ENCODE measurements around the gene NCK2. TPM values are rescaled to one million over a fixed set of nuclear protein-coding genes. Genes with fewer than 3 reads are reported as not detected.

The NCK2 gene
- total RNA-seq, 1 experiment from 2014 or later = 19.9 TPM

DNA sequence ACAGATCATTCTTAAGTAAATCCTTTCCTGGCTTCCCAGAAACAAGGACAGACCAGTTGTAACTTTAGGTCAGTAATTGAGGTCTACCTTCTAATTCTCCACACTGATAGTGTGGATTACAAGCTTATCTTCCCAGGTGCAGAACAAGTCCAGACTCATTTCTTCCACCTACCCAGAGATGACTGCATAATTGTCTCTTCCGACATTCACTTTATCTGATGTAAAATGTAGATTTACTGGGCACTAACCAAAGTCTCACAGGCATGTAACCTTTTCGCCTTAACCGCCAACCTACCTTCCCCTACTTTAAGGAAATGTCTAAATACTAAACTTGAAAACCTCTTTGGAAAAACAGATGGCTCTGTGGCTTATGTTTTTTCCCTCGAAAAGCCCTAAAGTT lies 96.2 kb downstream of the NCK2 start:
- DNase-seq (ENCODE audit: extremely low read depth, low read depth) = no peak

DNA sequence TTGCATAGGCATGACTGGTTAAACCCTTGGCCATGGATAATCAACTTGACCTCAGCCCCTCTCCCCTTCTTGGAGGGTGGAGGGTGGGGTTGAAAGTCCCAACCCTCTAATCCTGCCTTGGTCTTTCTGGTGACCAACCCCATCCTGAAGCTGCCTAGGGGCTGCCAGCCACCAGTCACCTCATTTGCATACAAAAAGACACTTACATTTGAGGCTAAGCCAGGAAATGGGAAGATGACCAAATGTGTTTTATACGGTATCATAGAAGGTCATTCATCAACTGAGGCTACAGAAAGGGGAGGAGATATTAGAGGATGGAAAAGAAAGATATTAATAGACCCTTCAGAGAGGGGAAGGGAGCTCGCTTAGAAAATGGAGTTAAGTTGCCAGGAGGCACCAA lies 96.8 kb downstream of the NCK2 start:
- DNase-seq (ENCODE audit: extremely low read depth, low read depth) = no peak

DNA sequence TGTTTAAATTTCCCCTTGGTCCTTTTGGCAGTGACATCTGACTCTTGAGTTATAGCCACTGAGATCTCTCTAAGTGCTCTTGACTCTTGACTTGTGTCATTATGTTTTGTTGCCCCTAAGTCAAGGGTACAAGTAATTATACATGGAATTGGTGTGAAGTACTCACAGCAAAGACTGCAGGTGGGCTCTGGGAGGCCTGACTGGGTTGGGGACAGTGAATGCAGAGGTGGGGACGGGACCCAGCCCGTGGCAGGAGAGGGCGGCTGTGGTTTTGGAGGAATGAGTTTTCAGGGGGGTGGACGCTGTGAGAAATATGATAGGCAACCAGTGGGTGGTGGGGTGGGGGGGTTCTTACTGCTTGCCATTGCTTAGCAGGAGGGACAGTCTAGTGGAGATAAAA lies 97.8 kb downstream of the NCK2 start:
- no peak for DNase-seq (ENCODE audit: extremely low read depth, low read depth)

DNA sequence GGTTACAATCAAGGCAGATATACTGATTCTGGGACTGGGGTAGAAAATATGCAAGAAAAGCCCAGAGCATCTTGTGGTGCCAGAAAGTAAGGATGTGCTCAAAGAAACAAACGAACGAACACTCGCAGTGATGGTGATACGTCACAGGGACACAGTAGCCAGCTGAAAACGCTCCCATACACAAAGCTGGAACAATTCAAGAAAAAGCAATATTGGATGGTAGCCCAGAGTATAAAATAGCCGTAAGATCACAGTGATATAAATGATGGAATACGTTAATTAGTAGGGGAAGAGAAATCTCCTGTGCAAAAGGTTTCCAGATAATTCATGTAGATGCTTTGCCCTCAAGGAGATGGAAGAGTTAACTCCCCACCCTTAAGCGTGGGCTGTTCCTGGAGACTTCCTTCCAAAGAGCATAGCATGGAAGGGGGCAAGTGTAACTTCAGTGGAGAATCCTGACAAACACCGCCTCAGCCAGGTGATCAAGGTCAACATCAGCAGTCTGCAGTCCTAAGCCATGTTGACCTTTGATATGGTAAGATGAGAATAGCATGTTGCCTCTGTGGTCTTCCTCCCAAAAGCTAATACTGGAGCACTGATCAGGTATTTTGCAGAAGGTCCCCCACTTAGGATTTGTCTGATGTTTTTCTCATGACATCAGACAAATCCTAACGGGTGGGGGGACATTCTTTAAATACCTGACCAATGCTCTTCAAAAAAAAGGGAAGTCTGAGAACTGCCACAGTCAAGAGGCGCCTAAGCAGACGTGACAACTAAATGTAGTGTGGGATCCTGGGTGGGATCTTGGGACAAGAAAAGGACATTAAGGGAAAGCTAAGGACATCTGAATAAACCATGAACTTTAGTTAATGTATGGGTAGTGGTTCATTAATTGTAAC lies 99.0 kb downstream of the NCK2 start:
- no peak for DNase-seq (ENCODE audit: extremely low read depth, low read depth)

DNA sequence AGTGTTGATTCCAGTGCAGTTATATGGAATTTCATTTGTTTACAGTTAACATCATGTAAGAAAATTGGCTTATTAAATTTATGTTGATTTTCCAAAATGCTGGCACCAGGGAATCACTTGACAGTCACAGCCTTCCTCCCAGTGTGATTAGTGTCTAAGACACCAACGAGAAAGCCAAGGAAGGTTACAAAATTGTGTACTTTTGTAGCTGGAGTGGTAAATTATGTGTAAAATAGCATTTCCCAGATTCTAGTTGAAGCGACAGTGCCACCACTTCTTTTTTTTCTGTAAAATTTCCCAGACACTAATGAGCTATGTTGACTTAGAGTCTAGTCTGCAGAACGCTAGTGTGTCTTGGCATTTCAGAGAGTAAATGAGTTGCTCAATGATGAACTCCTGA lies 101.3 kb downstream of the NCK2 start:
- no peak for DNase-seq (ENCODE audit: extremely low read depth, low read depth)

DNA sequence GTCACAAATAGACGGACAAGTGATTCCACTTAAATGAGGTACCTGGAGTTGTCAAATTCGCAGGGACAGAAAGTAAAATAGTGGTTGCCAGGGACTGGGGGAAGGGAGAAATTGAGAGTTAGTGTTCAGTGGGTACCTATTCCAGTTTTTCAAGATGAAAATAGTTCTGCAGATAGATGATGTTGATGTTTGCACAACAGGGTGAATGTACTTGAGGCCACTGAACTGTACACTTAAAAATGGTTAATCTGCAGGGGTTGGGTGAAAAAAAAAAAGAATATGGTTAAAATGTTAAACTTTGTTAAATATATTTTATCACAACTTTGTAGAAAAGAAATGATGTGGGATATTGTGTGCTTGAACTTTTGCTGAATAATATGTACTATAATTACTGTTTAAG lies 102.3 kb downstream of the NCK2 start:
- no peak for DNase-seq (ENCODE audit: extremely low read depth, low read depth)

DNA sequence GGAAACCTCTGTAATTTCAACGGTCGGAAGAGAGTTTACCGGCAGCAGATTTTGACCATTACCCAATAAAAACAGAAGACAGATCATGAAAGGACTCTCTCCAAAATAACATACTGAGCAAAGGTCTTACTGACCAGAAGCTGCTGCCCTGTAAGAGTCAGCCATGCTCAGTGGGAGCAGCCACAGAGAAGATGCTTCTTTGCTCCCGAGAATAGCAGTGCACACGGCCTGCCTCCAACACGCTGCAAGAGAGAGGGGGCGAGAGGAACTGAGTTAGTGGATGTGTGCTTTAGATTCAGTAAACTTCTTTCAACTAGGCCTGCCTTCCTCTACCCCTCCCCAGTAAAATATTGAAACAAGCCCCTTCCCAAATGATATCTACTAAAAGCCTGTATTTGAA lies 103.7 kb downstream of the NCK2 start:
- DNase-seq (ENCODE audit: extremely low read depth, low read depth) = no peak

DNA sequence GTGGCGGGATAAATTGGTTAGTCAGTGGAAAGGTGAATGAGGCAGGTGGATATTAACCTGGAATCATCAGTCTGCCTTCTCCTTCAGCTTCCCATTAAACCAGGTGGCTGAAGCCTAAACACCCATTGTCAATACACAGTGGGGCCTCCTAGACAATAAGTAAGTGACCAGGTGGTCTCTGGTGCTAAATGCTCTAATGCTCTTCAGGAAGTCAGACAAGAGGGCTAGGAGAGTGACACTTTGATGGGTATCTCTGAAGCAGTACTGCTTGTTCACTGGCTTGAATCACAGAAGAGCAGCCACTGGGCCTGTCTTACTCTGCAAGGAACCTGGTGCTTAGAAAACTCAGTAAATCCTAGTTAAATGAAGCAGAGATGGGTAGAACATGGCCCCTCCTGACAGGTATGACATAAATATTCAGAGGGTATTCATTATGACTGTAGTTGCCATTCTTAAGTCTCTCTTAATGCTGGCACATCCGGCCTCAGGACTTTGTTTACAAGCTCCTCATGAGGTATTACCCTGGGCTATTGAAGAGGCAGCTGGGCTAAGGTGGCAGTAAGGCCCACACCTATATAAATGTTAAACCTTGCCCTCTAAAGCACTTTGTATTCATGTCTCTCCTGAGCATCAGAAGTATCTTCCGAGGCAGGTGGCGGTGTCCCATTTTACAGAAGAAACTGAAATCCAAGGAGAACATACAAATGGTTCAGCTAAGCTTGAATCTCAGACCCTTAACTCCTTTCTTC lies 104.9 kb downstream of the NCK2 start:
- DNase-seq (ENCODE audit: extremely low read depth, low read depth) = no peak

DNA sequence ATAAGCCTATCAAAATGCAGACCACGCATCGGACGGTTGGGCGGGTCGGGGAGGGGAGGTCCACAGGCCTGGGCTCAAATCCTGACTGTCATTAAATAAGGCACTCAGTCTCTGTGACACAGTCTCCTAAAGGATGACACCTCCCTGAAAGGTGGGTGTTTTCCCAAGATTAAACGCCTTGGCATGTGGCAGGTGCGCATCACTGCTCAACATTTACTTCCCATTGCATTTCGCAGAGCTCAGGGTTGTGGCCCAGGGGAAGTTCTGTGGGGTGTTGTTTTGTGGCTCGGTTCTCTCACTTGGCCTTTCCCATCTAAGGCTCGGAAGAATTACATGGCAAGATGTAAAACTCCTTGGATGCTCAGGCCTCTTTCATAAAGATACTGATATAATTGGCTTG lies 107.4 kb downstream of the NCK2 start:
- no peak for DNase-seq (ENCODE audit: extremely low read depth, low read depth)

DNA sequence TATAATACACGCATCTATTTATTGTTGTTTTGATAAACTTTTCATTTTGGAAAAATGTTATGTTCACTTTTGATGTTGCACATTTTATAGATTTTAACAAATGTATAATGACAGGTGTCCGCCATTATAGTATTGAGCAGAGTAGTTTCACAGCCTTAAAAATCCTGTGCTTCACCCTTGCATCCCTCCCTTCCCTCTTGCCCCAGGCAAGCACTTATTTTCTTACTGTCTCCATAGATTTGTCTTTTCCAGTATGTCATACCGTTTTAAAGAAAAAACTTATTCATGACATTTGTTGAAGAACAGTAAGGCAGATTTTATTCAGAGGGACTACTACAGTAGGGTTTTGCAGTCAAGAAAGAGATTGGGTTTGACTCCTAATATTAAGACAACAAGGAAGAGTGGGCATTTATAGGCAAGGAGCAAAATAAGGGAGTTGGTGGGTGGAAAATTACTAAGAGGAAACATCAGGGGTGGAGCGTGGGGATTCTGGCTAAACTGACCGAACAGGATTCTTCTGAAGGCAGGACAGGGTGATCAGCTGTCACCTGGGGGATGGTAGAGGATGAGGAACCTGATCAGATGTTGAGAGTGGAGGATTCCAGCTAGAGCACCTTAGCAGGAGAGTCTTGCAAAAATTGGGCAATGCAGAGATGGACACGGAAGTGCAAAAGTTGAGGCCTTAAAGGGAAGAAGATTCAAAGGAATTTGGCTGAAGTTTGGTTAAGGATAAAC lies 108.8 kb downstream of the NCK2 start:
- no peak for DNase-seq (ENCODE audit: extremely low read depth, low read depth)

DNA sequence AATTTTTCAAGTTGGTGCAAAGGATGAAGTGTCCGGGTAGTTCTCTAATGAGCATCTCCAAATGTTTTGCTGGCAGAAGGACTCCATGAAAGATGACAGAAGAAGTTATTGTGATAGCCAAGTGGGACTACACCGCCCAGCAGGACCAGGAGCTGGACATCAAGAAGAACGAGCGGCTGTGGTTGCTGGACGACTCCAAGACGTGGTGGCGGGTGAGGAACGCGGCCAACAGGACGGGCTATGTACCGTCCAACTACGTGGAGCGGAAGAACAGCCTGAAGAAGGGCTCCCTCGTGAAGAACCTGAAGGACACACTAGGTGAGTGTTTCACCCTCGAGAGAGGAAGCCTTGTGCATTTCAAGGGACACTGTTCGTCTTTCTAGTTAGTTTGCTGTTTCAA lies 110.3 kb downstream of the NCK2 start:
- no peak for DNase-seq (ENCODE audit: extremely low read depth, low read depth)

DNA sequence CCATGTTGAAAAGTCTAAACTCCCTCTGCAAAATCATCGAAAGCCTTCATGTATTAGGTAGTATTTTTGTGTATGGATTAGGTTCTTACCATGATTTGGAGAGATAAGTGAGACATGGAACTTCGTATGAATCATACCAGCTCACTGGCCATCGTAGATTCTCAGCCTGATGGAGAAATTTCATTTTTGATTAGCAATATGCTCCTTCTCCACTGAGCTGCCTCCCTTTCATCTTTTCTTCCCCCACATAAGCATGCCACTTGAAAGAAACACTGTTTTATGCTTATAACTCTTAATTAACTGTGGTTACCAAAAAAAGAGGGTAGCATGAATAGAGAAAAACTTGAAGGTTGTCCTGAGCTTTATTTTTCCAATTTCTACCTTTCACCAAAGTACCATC lies 111.9 kb downstream of the NCK2 start:
- no peak for DNase-seq (ENCODE audit: extremely low read depth, low read depth)

DNA sequence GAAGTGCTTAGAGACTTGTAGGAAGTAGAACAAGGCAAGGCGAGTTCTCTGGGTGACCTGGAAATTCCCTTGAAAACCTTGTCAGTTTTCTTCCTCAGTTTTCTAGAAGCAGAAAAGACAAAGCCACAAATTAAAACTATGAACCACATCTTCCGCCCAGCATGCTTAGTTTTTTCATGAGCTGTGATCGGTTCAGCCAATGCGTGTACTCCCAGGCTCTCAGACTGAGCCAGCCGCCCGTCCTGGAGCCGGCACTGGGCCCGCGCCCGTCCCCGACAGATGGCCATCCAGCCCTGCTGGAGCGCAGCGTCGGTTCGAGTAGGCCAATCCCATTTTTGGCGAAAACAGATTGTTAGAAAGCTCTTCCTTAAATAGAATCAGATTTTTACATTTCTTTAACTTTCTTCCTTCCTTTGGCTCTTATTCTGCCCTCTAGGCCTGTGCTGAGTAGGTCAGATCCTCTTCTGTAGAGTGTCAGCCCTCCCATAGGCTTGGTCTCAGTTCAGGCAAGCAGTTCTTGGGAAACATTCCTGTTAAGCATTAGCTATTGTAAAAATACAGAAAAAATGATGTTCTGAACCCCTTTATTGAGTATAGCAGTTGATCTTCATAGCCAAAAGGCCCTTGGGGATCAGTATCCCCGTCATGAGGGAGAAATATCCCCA lies 112.5 kb downstream of the NCK2 start:
- DNase-seq (ENCODE audit: extremely low read depth, low read depth) = no peak

DNA sequence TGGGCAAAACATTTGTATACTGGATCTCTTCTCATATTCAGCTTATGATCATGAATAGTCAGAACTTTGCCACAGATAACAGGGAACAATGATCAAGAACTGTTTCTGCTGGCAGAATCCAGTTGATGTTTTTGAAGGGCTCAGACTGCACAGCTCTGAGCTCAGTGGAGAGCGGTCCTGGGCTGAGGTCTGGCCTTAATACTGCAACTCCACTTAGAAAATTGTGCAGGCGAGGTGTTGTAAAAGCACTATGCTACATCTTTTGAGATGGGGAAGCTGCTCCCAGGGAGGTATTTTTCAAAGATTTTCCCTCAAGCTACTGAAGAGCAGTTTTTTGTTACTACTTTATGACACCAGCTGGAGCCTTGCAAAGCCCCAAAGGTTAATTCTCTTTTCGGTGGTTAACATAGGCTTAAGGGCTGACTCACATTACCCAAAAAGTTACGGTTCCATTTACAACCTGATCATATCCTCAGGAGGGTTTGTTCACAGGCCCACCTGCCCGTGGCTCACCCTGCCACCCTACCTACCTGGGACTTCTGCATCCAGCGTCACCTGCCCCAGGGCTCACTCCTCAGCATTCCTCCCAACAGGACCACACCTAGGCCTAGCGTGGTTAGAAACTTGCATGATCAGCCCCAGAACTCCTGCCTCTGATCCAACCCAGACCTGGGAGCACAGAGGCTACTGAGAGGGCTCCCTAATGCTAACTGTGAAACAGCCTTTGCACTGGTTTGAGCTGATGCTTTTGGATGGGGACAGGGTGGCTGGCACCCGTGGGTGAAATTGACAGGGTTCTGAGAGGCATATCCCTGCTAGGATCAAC lies 114.4 kb downstream of the NCK2 start:
- no peak for DNase-seq (ENCODE audit: extremely low read depth, low read depth)

DNA sequence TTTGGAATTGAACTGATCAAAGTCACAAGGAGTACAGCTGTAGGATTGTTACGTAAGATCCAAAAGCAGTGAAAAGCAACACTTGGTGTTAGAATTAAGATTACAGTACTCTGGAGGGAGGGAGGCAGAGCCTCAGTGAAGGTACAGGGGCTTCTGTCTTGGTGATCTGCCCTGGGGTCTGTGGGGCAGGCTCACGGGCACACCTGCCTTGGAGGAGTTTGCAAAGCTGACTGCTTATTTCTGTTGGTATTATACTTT lies 114.9 kb downstream of the NCK2 start:
- no peak for DNase-seq (ENCODE audit: extremely low read depth, low read depth)

DNA sequence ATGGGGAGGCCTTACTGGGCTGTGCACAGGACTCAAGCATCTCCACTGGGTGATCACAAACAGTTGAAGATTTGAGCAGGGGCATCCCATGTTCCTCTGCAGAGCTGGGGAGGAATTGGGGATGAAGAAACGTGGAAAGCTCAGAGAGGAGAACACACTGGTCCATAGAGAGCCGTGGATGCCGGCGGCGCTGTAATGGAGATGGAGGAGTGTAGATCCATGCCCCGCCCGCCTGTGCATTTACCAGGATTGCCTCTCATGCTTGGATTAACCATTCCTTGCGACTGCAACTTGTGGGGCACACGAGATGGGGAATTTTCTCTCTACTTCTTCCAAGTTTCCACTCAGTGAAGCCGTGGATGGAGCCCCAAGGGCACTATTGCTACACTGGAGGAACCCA lies 115.9 kb downstream of the NCK2 start:
- DNase-seq (ENCODE audit: extremely low read depth, low read depth) = no peak

DNA sequence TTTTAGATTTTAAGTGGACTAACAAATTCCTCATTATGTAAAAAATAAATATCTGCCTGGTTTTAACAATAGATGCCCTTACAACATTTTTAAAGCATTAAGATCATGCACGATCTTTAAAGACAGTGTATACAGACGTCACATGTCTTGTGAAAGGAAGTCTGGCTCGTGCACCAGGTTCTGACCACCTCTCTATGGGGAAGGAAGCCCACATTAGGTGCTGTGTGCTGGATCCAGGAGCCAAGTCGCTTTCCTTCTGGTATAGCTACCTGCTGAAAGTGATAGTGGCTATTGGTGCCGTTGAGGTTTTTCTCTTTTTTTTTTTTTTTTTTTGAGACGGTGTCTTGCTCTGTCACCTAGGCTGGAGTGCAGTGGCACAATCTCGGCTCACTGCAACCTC lies 116.5 kb downstream of the NCK2 start:
- no peak for DNase-seq (ENCODE audit: extremely low read depth, low read depth)

DNA sequence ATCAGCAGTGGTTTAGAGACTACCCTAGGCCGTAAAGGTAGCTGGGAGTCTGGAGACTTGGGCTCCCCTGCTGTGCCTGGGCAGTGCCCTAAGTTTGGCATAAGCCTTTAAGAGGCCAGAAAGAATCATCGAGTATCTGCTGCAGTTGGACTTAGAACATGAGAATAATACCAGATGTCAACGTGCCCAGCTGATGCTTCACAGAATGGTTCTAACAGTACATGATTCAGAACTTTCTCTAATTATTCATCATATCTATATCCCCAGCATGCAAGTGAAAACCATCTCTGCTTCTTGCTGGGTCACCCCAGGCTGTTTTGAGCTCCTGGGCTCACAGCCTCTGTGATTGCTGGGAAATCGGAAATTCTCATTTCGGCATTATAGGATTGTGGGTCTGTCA lies 118.1 kb downstream of the NCK2 start:
- no peak for DNase-seq (ENCODE audit: extremely low read depth, low read depth)

DNA sequence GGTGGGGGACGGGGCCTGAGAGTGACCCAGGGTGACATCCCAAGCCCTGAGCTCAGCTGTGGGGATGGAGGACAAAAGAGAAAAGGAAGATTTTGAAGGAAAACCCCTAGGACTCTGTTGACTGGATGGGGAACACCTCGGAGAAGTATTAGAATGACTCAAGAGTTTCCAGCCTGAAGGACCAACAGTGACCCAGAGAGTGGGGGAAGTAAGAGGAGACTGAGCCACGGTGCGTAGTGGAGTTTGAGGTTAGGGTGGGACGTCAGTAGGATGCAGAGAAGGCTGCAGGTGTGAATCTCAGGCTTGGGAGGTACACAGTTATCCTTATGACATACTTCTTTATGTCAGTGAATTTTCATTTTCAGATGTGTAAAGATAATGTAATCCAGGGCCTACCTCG lies 119.5 kb downstream of the NCK2 start:
- DNase-seq (ENCODE audit: extremely low read depth, low read depth) = no peak

DNA sequence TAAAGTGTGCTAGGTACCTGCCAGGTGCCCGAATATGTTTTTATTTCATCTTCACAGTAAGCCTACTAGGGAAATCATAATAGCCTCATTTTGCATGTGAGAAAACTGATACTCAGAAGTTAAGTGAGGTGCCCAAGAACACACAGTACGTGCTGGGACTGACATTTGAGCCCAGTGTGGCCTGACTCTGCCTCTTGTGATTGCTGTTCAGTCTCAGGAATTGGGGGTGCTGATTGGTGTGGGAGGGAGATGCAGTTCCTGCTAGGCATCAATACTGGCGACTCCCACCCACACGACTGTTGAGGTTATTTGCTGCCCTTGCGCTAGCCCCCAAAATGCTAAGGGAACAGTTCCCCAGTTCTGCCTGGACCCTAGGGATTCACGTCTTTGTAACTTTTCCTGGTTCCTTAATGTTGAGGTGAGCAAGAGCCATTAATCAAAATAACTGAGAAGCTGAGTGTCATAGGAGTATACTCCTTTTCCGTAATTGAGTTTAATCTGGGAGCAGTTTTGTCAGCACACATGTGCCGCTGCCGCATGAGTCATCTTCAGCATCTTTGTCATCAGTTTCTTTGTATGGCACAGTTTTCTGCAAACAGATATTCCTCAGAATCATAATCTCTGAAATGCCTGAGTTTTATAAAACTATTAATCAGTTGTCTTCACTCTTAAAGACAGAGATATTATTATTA lies 120.7 kb downstream of the NCK2 start:
- DNase-seq (ENCODE audit: extremely low read depth, low read depth) = no peak
